ENCODE results near the gene TEAD4.

- TF ChIP-seq CTCF (IDR thresholded peaks at IDR 0.05) = no peak
- no peak for TF ChIP-seq POLR2A (IDR thresholded peaks at IDR 0.05)
Observed at GRCh38 chr12:2937500-2937899, 21.7 kb upstream of the TEAD4 start.
